ENCODE results near the gene SMAD2.

- TF ChIP-seq CTCF (IDR thresholded peaks at IDR 0.05) (no peak), SIN3A (IDR thresholded peaks at IDR 0.05; ENCODE audit: borderline replicate concordance, insufficient read depth, low read depth, low read length) (no peak), REST (IDR thresholded peaks at IDR 0.05; ENCODE audit: insufficient read depth in 1 of 2, low read depth in 2 of 2, low read length in 1 of 2) (no peak)
Observed at GRCh38 chr18:47800248-47800647, 130.2 kb downstream of the SMAD2 start.
